K562 (cell line): ENCODE measurements around the gene TBC1D7. TPM values are rescaled to one million over a fixed set of nuclear protein-coding genes. Genes with fewer than 3 reads are reported as not detected.

Source experiments
- AFF1 ChIP-seq, 2 experiments: fragments of 450-650 bp; IDR thresholded peaks; 2 replicates each; pipeline ENCODE4 v1.6.1; 2018; ENCODE audit warnings: mild to moderate bottlenecking in 2 of 2, low read depth in 1 of 2; ENCODE audit not compliant: partially characterized antibody in 2 of 2
- ATF2 ChIP-seq: sonication (generic); formaldehyde crosslinking; IDR thresholded peaks from 2 replicates; pipeline ENCODE4 v1.8.1; 2022; ENCODE audit warnings: missing genetic modification reagents
- CSDE1 ChIP-seq, 2 experiments: fragments of 450-650 bp; IDR thresholded peaks; 2 replicates each; pipeline ENCODE4 v1.6.1; 2016; ENCODE audit warnings: mild to moderate bottlenecking in 1 of 2
- KDM1A ChIP-seq, 2 experiments: fragments of 450-650 bp; IDR thresholded peaks; 2 replicates each; pipeline ENCODE4 v1.6.1; 2016; ENCODE audit warnings: mild to moderate bottlenecking in 2 of 2
- MNT ChIP-seq, 2 experiments: fragments of 450-650 bp; conservative IDR thresholded peaks; 2 replicates each; pipeline ENCODE4 v1.6.1; 2017; ENCODE audit warnings: mild to moderate bottlenecking in 2 of 2, moderate library complexity in 2 of 2
- NFE2 ChIP-seq: IDR thresholded peaks from 2 replicates; pipeline ENCODE4 v1.6.1; 2014; ENCODE audit warnings: antibody characterized with exemption, low read depth
- REST ChIP-seq, 2 experiments: fragments of 450-650 bp; formaldehyde crosslinking in 1 of 2; IDR thresholded peaks; 2 replicates each; pipeline versions ENCODE4 v1.4.0 to v1.6.1; 2014 to 2020; ENCODE audit warnings: mild to moderate bottlenecking in 2 of 2, borderline replicate concordance in 1 of 2, low read depth in 1 of 2
- TAF1 ChIP-seq: IDR thresholded peaks from 2 replicates; pipeline ENCODE4 v1.6.1; 2011; ENCODE audit warnings: mild to moderate bottlenecking, low read length, moderate library complexity; ENCODE audit not compliant: insufficient read depth, control insufficient read depth, severe bottlenecking; ENCODE audit errors: extremely low read depth
- TEAD1 ChIP-seq, 2 experiments: fragments of 450-650 bp in 1 of 2; sonication (generic) in 1 of 2; formaldehyde crosslinking; IDR thresholded peaks; 2 replicates each; pipeline versions ENCODE4 v1.4.0 to v1.8.0; 2020 to 2022; ENCODE audit warnings: mild to moderate bottlenecking in 2 of 2, missing genetic modification reagents in 1 of 2
- TGIF2 ChIP-seq: sonication (generic); formaldehyde crosslinking; IDR thresholded peaks from 2 replicates; pipeline ENCODE4 v1.8.1; 2022; ENCODE audit warnings: mild to moderate bottlenecking, missing genetic modification reagents, moderate library complexity
- ZBTB8A ChIP-seq: fragments of 450-650 bp; IDR thresholded peaks from 2 replicates; pipeline ENCODE4 v1.6.1; 2018; ENCODE audit warnings: mild to moderate bottlenecking, moderate library complexity; ENCODE audit not compliant: partially characterized antibody
- ZNF324 ChIP-seq: fragments of 250-450 bp; sonication (Bioruptor Pico); IDR thresholded peaks from 2 replicates; pipeline ENCODE4 v1.4.0; 2020; ENCODE audit warnings: mild to moderate bottlenecking
- polyA plus RNA-seq, 8 experiments: library from polyadenylated mRNA; depleted of rRNA in 4 of 8; stranded (reverse) in 5 of 8; unstranded in 3 of 8; fragments of >200 nt; fragmentation: Nextera tagmentation in 2 of 8; fragmentation: Illumina TruSeq in 1 of 8; extraction: Ambion mirVana in 2 of 8; extraction: Trizol in 1 of 8; gene quantifications; 2 replicates each; pipeline versions ENCODE4 v1.2.1 to v1.2.3, GENCODE V29; 2011 to 2014; ENCODE audit warnings: inconsistent platforms in 1 of 8, missing spikeins in 1 of 8
- total RNA-seq, 7 experiments: library from RNA; depleted of rRNA in 6 of 7; stranded (reverse); fragments of >200 nt in 6 of 7; fragmentation: Illumina TruSeq in 2 of 7; extraction: Trizol in 2 of 7; gene quantifications; 2 replicates each; pipeline versions ENCODE4 v1.2.1 to v1.2.3, GENCODE V29; 2011 to 2021; ENCODE audit warnings: low replicate concordance in 1 of 7

TBC1D7 gene
- total and polyA plus RNA-seq, 9 of the 15 experiments (the other 6 are each of a cell fraction or from before 2014, with no cell fraction given) = 49.4 to 107 (median 61.1) TPM

- no peak for TF ChIP-seq REST (IDR thresholded peaks at IDR 0.05; ENCODE audit: borderline replicate concordance)
- TF ChIP-seq REST (CRISPR knock-in tag; IDR thresholded peaks at IDR 0.05; ENCODE audit: low read depth) = no peak
- no peak for TF ChIP-seq TGIF2 (CRISPR knock-in tag)
- no peak for TF ChIP-seq ATF2 (CRISPR knock-in tag)
- no peak for TF ChIP-seq CSDE1 (IDR thresholded peaks at IDR 0.05)
- no peak for TF ChIP-seq KDM1A (IDR thresholded peaks at IDR 0.05)
- peak in 1 of 2 experiments; percentile 15 for TF ChIP-seq AFF1 (IDR thresholded peaks at IDR 0.05; ENCODE audit: low read depth in 1 of 2, partially characterized antibody in 2 of 2)
- TF ChIP-seq ZNF324 (CRISPR knock-in tag) = no peak
- TF ChIP-seq NFE2 = no peak
- no peak for TF ChIP-seq ZBTB8A
- no peak for TF ChIP-seq TEAD1 (CRISPR knock-in tag; IDR thresholded peaks at IDR 0.05)
- peak in 1 of 2 experiments; percentile 44; a peak in 1 of 4 replicates for TF ChIP-seq MNT (conservative IDR thresholded peaks at IDR 0.05)
- TF ChIP-seq TAF1 = no peak
These were observed 52.8 kb downstream of the TBC1D7 start (continued) for GRCh38 chr6:13275435-13275989.
